H4 (cell line): Measurements from ENCODE around the gene TAS2R39. TPM values are rescaled to one million over a fixed set of nuclear protein-coding genes. Genes with fewer than 3 reads are reported as not detected.
A peak's percentile ranks its signal among the peaks of the same experiment; 100 is the strongest.
"Not testable (repeated sequence)": the region's sequence is repeated elsewhere in the genome, so short reads cannot be mapped to it uniquely, and the experiment has no call there.

Experiments used
- DNase-seq: peaks from one replicate; pipeline ENCODE4 v3.0.0-alpha.2; 2015; ENCODE audit warnings: low spot score
- total RNA-seq: library from RNA; depleted of rRNA; stranded (reverse); fragments of >200 nt; shearing (Covaris generic); gene quantifications from 2 replicates; pipeline ENCODE4 v1.2.3, GENCODE V29; 2014; rRNA removed

The TAS2R39 gene
- not detected in 2 replicates for total RNA-seq

DNA sequence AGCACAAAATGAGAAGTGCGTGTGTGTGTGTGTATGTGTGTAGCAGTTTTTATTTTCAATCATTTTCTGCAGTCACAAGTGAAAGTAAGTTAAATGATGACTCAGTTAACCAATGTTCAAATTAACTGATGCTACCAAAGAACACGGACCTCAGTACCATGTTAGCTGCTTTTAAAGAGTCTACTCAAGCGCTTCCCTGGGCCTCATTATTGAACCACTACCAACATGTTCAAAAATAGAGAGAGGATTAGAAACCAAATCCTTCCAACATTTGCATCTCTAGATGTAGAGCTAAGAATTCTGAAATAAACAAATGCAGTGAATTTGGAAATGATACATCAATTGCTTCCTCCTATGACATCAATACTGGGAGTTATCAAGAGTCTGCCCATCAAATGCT is at the start of gene TAS2R39:
Gene TAS2R39, plus strand, starts transcription at position 396 of the 400 bp plus-strand sequence. Its CDS starts 0 bp downstream, at position 396.
- no peak for DNase-seq

DNA sequence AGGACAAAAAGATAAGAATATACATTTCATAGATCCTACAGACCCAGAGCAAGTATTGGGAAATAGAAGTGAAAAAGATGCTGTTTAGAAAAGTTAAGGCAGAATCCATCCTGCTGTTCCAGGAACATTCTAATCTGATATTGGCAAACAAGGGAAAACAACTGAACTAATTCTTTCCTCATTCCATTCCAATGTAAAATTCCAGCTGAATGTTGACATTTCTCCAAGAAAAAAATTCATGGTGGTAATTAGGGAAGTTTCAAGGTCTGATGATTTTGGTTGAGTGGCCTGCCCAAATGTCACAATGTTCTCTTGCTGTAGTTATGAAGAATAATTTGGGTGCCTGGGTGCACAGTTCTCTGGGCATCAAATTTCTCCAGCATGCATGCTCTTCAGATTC is 36.1 kb upstream of the TAS2R39 start:
- no peak for DNase-seq

DNA sequence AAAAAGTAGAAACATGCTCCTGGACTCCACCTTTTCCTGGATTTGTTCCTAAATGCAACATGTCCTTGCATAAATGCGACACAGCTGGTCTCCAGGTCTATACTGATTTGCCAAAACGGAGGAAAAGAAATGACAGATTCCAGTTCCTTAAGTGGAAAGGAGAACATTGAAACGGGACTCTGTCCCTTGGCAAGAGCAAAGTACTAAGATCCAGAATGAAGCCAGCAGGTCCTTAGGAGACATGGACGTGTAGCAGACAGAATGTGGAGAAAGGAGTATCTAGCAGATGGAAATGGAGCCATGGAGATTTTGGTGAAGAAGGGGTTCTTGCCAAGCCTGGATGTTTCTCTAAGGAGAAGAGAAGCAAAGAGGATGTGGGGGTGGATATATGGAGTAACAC is 35.2 kb upstream of the TAS2R39 start:
- DNase-seq, result no peak

DNA sequence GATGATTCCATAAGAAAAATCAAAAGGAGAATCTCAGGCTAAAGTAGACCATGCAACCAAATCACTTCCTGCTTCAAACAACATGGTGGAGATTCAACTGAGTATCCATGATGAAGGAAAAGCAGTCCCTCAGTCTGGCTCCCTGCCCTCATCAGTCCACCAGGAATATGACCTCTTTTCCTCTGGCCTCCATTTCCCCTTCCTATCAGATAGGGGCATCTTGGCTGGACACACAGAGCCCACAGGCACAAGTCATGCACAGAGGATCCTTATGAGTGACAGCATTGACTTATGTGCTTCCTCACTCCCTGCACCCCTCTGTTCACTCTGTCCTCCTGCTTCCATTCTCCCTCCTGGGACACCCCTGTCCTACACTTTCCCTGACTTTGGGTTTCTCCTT is 34.6 kb upstream of the TAS2R39 start:
- no peak for DNase-seq

DNA sequence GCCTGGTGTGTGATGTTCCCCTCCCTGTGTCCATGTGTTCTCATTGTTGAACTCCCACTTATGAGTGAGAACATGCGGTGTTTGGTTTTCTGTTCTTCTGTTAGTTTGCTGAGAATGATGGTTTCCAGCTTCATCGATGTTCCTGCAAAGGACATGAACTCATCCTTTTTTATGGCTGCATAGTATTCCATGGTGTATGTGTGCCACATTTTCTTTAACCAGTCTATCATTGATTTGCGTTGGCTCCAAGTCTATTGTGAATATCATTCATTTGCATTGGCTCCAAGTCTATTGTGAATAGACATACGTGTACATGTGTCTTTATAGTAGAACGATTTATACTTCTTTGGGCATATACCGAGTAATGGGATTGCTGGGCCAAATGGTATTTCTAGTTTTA is 32.5 kb upstream of the TAS2R39 start:
- not testable (repeated sequence) for DNase-seq

DNA sequence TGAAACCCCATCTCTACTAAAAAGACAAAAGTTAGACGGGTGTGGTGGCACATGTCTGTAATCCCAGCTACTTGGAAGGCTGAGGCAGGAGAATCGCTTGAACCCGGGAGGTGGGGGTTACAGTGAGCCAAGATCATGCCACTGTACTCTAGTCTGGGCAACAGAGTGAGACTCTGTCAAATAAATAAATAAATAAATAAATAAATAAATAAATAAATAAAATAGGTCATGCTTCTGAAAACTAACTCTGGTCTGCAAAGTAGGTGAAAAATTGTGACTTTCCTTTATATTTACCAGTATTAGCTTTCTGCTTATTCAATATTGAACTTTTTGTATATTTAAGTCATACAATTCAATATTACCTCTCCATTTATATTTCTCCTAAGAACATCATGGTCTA is 24.6 kb upstream of the TAS2R39 start:
- not testable (repeated sequence) for DNase-seq

DNA sequence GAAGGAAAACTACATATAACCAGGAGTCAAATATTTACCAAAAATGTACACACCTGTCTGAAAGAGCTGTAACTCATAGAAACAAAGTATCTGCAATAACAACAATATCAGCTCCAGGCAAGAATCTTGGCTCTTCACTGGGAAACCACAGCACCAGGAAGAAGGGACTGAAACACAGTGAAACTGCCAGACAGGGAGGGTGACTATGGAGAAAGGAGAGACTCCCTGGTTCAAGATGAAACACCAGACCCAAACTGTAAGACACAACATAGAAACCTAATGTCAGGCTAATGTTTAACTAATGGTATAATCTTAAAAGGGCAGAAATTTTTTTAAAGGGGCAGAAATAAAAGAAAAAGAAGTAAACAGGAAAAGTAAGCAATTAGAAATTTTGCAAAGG is 11.5 kb upstream of the TAS2R39 start:
- DNase-seq, result no peak

DNA sequence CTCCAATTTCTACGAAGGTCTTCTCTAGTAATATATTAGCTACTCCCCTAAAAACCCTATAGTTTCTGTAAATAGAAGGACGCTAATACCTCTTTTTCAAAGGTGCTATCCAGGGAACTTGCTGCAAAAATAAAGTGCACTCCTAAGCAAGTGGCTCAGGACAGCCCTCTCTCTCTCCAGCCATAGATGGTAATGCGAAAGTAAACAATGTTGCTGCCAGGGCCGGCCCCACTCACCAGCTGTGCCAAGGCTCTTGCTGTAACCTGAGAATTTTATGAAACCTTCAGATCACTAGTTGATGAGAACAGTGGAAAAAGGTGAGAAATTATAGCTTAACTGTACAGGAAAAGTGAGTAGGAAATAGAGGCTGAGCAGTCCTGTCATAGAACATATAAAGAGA is 10.9 kb upstream of the TAS2R39 start:
- DNase-seq, result peak; percentile 49

DNA sequence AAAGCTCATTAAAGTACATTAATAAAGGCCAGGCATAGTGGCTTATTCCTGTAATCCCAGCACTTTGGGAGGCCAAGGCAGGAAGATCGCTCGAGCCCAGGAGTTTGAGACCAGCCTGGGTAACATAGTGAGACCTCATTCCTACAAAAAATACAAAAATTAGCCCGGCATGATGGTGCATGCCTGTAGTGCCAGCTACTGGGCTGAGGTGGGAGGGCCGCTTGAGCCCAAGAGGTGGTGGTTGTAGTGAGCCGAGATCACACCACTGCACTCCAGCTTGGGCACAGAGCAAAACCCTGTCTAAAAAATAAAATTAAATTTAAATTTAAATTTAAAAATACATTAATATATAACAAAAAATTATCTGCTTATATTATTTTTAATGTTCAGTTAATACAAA is 7.1 kb upstream of the TAS2R39 start:
- DNase-seq, result no peak

DNA sequence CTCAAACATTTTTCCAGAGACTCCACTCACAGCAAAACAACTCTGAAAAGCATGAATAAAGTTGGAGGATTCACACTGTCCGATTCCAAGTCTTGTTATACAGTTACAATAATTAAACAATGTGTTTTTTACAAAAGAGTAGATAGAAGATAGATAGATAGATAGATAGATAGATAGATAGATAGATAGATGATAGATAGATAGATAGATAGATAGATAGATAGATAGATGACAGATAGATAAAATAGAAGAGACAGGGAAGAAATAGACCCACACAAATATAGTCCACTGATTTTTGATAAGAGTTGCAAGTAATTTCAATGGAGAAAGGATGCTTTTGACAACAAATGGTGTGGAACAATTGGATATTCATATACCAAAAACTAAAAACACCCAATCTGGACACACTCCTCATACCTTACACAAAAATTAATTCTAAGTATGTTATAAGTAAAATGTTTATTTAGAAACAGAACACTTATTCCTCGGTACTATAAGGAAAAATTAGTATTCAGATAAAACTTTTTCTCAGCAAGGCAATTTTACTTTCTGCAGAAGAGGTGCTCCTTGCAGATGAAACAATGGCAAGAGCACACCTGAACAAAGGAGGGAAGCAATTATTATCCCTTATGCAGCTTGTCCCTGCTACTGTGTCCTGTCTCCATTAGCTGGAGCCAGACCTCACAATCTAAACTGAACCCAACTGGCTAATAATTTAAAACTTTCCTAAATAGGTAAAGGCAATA is 5.7 kb upstream of the TAS2R39 start:
- no peak for DNase-seq

DNA sequence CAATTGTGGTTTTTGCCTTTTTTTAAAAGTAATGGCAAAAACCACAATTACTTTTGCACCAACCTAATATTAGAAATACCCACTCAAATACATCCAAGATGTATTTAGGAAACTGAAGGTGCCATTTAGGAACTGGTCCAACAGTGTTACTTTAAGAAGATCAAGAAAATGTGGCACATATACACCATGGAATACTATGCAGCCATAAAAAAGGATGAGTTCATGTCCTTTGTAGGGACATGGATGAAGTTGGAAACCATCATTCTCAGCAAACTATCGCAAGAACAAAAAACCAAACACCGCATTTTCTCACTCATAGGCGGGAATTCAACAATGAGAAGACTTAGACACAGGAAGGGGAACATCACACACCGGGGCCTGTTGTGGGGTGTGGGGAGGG is 2.4 kb upstream of the TAS2R39 start:
- not testable (repeated sequence) for DNase-seq

DNA sequence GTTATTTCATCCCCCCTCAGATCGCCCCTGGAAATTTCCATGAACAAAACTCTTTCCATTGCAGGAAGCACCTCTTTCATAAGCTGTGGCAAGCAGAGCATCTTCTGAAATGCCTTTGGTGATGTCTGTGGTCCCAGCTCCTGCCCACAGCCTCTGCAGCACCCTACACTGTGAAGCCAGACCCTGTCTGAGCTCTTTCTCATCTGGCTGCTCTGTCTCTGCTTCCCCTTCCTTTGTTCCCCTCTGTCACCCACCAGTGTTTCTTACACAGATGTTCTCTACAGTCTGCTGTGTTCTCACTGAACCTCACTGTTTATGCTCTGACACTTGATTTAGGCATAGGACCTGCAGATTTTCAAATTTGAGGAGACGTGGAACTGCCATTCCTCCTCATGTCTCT is 1.9 kb upstream of the TAS2R39 start:
- DNase-seq, result no peak

DNA sequence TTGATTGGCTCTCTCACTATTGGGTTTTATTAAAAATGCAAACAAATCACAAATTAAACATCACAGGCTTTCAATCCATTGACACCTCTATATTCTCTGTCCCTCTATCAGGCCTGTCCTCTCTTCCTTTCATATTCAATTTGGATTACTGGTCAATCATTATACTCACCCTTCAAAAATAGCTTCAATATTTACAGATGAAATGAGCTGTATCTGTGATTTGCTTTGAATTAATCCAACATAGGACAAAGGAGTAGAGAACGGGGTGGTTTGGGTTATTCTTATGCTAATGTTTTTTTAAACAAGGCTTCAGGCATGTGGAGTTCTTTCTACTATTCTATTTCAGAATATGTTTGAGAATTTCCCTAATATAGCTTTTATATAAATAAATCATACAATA is 2.3 kb downstream of the TAS2R39 start:
- no peak for DNase-seq

DNA sequence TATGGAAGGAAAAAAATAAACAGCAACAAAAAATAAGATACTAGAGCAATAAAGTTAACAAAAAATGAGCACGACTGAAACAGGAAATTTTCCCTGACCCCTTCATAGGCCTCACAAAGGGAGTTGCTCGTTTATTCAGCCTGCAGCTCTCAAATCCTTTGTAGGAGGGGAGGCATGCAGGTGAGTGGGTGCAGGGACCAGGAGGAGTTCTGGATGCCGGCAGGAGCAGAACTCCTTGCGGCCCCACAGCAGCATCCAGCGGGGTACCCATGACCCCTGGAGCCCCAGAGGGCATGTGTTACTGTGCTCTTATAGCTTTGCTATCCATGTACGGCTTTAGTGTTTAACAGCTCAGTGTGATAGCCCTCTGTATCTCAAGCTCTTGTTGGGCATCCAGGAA is 5.8 kb downstream of the TAS2R39 start:
- no peak for DNase-seq

DNA sequence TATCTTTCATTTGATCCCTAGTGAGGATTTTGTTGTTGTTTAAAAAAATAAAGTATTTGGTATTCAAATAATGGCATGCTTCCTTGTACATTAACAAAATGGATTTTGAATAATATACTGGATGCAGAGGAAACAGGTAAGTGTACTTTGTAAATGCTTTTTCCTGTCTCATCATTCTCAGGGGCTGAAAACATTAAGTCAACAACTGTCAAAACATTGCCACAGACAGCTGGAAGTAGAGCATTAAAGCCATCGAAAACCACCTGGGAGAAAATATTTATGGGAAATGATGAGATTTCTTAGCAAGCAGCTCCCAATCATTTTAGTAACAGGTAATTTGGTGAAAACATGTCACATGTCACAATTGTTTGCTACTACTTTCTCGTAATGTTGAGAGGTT is 10.7 kb downstream of the TAS2R39 start:
- no peak for DNase-seq

DNA sequence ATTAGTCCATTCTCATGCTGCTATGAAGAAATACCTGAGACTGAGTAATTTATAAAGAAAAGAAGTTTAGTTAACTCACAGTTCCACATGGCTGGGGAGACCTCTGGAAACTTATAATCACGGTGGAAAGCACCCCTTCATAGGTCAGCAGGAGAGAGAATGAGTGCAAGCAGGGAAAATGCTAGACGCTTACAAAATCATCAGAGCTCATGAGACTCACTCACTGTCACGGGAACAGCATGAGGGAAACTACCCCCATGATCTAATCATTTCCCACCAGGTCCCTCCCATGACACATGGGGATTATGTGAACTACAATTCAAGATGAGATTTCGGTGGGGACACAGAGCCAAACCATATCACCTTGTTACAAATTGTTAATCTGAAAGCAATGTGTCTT is 15.8 kb downstream of the TAS2R39 start:
- no peak for DNase-seq

DNA sequence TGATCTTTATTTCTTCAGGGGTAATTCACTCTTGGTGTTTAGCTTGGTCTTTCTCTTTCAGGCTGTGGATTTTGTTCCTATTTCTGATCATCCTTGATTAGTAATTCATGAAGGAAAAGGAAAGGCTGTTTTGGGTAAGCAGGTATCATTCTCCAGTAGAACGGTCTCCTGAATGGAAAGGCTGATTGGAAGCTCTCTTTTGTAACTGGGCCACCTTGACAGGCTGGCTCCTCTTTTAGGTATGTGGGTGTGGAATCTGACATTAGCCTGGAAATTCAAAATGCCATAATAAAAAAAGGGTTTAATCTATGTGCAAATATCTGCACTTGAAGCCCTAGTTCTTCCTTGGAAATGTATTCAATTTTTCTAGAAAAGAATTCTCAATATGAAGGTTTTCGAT is 18.9 kb downstream of the TAS2R39 start:
- DNase-seq, result no peak

DNA sequence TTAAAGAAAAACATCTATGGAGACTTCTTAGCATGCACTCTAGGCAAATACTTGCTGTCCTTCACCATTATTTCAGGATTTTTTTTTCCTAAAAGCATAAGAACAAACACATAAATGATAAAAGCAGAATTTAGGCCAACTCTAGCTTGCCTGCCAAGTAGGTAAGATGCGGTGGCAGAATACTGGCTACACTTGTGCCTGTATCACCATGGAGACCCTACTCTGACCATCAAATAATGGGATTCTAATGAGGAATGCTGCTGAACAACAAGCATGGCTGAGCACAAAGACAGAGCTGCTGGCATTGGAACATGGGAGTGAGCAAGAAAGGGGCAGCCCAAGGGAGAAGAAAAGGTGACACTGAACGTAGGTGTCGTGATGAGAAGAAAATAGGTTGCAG is 20.2 kb downstream of the TAS2R39 start:
- no peak for DNase-seq

DNA sequence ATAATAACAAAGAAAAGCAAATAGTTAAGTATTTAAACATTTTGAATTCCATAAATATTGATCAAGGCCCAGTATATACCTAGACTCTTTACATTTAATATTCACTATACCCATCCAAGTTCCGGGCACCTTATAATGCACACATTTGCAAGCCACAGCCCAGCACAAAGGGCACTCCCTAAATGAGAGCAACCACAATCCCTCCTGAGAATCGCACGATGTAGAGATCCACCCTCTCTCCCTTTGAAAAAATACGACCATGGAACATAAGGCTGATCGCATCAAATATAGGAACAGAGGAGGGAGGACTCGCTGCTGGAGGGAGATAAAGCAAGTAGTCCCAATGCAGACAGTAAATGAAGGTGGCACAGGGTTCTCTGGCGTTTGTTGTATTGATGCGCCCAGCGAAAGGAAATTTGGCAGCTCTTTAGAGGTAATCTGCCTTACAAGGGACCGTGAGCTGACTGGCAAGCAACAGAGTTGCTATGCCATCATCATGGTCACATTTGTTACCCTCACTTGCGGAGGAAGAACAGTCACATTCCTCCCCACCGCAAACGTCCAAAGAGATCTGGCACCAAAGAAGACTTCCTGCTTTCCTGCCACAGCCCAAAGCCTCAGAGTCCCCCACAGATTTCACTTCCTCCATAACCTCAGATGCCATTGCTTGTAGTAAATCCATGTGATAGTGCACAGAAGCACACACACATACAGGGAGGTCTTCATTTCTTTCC is 22.5 kb downstream of the TAS2R39 start:
- peak; percentile 43 for DNase-seq

DNA sequence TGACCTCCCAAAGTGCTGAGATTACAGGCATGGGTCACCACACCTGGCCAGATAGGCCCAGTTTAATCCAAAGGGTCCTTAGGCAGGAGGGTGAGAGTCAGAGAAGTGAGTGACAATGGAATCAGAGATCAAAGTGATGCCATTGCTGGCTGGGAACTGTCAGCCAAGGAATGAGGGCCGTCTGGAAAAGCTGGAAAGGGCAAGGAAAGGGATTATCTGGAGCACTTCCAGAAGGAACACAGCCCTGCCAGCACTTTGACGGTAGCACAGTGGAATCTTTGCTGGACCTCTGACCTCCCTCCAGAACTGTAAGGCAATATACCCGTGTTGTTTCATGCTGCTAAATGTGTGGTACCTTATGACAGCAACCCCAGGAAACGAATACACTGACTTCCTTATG is 27.3 kb downstream of the TAS2R39 start:
- DNase-seq, result no peak

DNA sequence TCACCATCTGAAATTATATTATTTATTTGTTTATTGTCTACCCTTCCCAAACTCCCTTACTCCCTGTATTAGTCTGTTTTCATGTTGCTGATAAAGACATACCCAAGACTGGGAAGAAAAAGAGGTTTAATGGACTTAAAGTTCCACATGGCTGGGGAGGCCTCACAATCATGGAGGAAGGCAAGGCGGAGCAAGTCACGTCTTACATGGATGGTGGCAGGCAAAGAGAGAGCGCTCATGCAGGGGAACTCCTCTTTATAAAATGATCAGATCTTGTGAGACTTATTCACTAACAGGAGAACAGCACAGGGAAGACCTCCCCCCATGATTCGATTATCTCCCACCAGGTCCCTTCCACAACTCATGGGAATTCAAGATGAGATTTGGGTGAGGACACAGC is 30.3 kb downstream of the TAS2R39 start:
- DNase-seq, result not testable (repeated sequence)

DNA sequence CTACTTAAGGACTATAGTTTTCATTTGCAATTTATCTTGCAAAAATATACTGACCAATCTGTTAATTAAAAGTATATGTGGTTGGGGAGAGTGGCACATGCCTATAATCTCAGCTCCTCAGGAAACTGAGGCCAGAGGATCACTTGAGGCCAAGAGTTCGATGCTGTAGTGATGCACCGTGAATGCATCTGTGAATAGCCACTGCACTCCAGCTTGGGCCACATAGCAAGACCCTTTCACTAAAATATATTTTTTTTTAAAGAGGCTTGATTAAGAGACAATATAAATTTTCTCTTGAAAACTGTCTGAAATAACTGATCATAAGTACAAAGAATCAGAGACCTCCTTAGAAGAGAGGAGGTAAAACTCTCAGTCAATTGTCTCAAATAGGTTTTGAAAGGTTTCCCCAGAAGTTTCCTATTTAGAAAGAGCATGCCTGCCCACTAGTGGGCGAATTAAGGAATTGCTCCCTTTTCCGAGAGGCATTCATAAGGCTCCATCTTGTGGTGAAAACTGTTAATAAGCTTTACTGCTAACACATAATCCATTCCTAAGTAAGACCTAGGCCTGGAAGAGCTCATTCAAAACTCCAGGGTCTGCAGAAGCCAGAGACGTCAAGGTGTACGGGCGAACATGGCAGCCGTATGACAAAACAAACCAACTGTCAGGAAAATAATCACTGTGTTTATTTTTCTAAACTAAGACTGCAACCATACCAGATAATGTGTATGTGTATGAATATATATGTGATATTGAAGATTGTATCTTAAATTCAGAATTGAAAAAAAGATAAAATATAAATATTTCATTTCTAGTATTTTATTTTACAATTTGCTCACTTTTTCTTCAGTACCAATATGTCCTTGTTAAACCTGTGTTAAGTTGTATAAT is 31.8 kb downstream of the TAS2R39 start:
- peak; percentile 81 for DNase-seq
